H1 (cell line): Measurements from ENCODE around the gene CDKL4.

Experiments
- BRCA1 ChIP-seq: IDR thresholded peaks from 2 replicates; pipeline ENCODE4 v1.6.1; 2012; ENCODE audit warnings: low read depth, low read length, improper control_type of control experiment
- CHD1 ChIP-seq: IDR thresholded peaks from 2 replicates; pipeline ENCODE4 v1.6.1; 2012; ENCODE audit warnings: low read depth, low read length, improper control_type of control experiment
- POLR2A ChIP-seq, 2 experiments: IDR thresholded peaks; 1 replicate in 1 of 2; 2 replicates in 1 of 2; pipeline ENCODE4 v1.6.1; 2011; ENCODE audit warnings: low read depth in 2 of 2, low read length in 2 of 2, mild to moderate bottlenecking in 2 of 2; ENCODE audit errors: control extremely low read depth in 1 of 2
- RFX5 ChIP-seq: IDR thresholded peaks from 2 replicates; pipeline ENCODE4 v1.6.1; 2011; ENCODE audit warnings: low read depth, low read length, improper control_type of control experiment, borderline replicate concordance
- SIN3A ChIP-seq, 2 experiments: IDR thresholded peaks in 1 of 2; conservative IDR thresholded peaks in 1 of 2; 2 replicates each; pipeline ENCODE4 v1.6.1; 2011 to 2012; ENCODE audit warnings: low read length in 2 of 2, improper control_type of control experiment in 1 of 2, low read depth in 1 of 2, mild to moderate bottlenecking in 1 of 2
- SRF ChIP-seq: IDR thresholded peaks from 2 replicates; pipeline ENCODE4 v1.6.1; 2011; ENCODE audit warnings: mild to moderate bottlenecking, low read depth, low read length, moderate library complexity
- TAF1 ChIP-seq: IDR thresholded peaks from 2 replicates; pipeline ENCODE4 v1.6.1; 2011; ENCODE audit warnings: mild to moderate bottlenecking, low read depth, low read length
- TF ChIP-seq, protein P1 (sequence below): fragments of 300-600 bp; sonication (generic); IDR thresholded peaks from 2 replicates; pipeline ENCODE4 v1.7.1; 2012; ENCODE audit warnings: low read length, moderate library complexity, mild to moderate bottlenecking, inconsistent platforms; ENCODE audit not compliant: insufficient replicate concordance
- TF ChIP-seq, protein P2 (sequence below), 3 experiments: IDR thresholded peaks; 1 replicate in 2 of 3; 2 replicates in 1 of 3; pipeline versions ENCODE4 v1.5.1 to v1.6.1; 2011; ENCODE audit warnings: low read length in 3 of 3, mild to moderate bottlenecking in 3 of 3, inconsistent platforms in 2 of 3, low read depth in 1 of 3, moderate library complexity in 1 of 3; ENCODE audit not compliant: insufficient read depth in 1 of 3; ENCODE audit errors: control extremely low read depth in 1 of 3

DNA sequence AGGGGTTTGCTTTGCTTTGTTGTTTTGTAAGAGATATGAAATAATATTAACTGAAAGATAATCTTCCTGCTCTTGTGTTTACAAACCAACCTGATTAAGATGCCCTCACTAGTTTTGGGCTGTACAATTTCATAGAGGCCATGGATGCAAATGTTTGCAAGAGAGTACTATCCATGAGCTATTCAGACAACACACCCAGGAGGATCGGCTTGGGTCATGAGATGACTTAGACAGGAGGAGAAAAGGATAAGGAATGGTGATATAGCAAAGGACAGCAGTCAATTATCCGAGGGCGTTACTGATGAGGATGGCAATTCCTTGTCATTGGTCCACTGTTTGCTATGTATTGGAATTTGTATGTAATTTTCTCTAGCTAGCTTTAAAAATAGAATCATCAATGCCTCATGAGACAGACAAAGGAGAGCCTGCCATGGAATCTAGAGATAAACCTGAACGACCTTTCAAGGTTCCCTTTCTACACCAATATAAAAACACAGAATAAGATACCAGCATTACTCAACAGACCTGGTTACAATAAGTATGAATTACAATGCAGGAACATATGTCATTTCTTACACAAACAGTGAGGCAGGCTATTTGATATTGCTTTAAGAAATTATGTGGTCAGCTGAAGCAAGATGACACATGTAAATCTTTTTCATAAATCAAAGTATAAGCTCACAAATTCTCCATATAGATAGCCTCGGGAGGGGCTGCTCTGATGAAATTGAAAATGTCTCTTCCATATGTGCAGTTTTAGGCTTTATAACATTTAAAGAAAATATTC, 68.6 kb downstream of the CDKL4 start:
- TF ChIP-seq, protein P1, sequence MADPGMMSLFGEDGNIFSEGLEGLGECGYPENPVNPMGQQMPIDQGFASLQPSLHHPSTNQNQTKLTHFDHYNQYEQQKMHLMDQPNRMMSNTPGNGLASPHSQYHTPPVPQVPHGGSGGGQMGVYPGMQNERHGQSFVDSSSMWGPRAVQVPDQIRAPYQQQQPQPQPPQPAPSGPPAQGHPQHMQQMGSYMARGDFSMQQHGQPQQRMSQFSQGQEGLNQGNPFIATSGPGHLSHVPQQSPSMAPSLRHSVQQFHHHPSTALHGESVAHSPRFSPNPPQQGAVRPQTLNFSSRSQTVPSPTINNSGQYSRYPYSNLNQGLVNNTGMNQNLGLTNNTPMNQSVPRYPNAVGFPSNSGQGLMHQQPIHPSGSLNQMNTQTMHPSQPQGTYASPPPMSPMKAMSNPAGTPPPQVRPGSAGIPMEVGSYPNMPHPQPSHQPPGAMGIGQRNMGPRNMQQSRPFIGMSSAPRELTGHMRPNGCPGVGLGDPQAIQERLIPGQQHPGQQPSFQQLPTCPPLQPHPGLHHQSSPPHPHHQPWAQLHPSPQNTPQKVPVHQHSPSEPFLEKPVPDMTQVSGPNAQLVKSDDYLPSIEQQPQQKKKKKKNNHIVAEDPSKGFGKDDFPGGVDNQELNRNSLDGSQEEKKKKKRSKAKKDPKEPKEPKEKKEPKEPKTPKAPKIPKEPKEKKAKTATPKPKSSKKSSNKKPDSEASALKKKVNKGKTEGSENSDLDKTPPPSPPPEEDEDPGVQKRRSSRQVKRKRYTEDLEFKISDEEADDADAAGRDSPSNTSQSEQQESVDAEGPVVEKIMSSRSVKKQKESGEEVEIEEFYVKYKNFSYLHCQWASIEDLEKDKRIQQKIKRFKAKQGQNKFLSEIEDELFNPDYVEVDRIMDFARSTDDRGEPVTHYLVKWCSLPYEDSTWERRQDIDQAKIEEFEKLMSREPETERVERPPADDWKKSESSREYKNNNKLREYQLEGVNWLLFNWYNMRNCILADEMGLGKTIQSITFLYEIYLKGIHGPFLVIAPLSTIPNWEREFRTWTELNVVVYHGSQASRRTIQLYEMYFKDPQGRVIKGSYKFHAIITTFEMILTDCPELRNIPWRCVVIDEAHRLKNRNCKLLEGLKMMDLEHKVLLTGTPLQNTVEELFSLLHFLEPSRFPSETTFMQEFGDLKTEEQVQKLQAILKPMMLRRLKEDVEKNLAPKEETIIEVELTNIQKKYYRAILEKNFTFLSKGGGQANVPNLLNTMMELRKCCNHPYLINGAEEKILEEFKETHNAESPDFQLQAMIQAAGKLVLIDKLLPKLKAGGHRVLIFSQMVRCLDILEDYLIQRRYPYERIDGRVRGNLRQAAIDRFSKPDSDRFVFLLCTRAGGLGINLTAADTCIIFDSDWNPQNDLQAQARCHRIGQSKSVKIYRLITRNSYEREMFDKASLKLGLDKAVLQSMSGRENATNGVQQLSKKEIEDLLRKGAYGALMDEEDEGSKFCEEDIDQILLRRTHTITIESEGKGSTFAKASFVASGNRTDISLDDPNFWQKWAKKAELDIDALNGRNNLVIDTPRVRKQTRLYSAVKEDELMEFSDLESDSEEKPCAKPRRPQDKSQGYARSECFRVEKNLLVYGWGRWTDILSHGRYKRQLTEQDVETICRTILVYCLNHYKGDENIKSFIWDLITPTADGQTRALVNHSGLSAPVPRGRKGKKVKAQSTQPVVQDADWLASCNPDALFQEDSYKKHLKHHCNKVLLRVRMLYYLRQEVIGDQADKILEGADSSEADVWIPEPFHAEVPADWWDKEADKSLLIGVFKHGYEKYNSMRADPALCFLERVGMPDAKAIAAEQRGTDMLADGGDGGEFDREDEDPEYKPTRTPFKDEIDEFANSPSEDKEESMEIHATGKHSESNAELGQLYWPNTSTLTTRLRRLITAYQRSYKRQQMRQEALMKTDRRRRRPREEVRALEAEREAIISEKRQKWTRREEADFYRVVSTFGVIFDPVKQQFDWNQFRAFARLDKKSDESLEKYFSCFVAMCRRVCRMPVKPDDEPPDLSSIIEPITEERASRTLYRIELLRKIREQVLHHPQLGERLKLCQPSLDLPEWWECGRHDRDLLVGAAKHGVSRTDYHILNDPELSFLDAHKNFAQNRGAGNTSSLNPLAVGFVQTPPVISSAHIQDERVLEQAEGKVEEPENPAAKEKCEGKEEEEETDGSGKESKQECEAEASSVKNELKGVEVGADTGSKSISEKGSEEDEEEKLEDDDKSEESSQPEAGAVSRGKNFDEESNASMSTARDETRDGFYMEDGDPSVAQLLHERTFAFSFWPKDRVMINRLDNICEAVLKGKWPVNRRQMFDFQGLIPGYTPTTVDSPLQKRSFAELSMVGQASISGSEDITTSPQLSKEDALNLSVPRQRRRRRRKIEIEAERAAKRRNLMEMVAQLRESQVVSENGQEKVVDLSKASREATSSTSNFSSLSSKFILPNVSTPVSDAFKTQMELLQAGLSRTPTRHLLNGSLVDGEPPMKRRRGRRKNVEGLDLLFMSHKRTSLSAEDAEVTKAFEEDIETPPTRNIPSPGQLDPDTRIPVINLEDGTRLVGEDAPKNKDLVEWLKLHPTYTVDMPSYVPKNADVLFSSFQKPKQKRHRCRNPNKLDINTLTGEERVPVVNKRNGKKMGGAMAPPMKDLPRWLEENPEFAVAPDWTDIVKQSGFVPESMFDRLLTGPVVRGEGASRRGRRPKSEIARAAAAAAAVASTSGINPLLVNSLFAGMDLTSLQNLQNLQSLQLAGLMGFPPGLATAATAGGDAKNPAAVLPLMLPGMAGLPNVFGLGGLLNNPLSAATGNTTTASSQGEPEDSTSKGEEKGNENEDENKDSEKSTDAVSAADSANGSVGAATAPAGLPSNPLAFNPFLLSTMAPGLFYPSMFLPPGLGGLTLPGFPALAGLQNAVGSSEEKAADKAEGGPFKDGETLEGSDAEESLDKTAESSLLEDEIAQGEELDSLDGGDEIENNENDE, result no peak
- TF ChIP-seq POLR2A (IDR thresholded peaks at IDR 0.05; ENCODE audit: control extremely low read depth in 1 of 2, low read depth in 2 of 2, low read length in 2 of 2) (no peak), BRCA1 (no peak), TAF1 (no peak), RFX5 (no peak), CHD1 (no peak), SRF (no peak), SIN3A (conservative IDR thresholded peaks at IDR 0.05 in 1 of 2, IDR thresholded peaks at IDR 0.05 in 1 of 2; ENCODE audit: low read depth in 1 of 2, low read length in 2 of 2) (no peak)
- TF ChIP-seq, protein P2, sequence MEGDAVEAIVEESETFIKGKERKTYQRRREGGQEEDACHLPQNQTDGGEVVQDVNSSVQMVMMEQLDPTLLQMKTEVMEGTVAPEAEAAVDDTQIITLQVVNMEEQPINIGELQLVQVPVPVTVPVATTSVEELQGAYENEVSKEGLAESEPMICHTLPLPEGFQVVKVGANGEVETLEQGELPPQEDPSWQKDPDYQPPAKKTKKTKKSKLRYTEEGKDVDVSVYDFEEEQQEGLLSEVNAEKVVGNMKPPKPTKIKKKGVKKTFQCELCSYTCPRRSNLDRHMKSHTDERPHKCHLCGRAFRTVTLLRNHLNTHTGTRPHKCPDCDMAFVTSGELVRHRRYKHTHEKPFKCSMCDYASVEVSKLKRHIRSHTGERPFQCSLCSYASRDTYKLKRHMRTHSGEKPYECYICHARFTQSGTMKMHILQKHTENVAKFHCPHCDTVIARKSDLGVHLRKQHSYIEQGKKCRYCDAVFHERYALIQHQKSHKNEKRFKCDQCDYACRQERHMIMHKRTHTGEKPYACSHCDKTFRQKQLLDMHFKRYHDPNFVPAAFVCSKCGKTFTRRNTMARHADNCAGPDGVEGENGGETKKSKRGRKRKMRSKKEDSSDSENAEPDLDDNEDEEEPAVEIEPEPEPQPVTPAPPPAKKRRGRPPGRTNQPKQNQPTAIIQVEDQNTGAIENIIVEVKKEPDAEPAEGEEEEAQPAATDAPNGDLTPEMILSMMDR (IDR thresholded peaks at IDR 0.05; ENCODE audit: control extremely low read depth in 1 of 3, insufficient read depth in 1 of 3, low read depth in 1 of 3, low read length in 3 of 3), result no peak
